Measurements from ENCODE around the gene CNTNAP2.

The CNTNAP2 gene

GRCh38 chr7:147472556-147472955 lies 1356.0 kb downstream of the CNTNAP2 start:
- no peak overlapping the region for H3K4me2 ChIP-seq (ENCODE audit: low read length)
- H4K5ac ChIP-seq (ENCODE audit: low read length) = no peak overlapping the region
- H3K36me3 ChIP-seq (ENCODE audit: control insufficient read depth, insufficient read depth, low read length) = no peaks in the 10 kb centered on the region
- H3K79me1 ChIP-seq (ENCODE audit: low read length) = no peaks in the 10 kb centered on the region
- no peaks in the 10 kb centered on the region for H3K27me3 ChIP-seq (ENCODE audit: insufficient read depth, low read length, poor library complexity)
- H2BK15ac ChIP-seq (replicated peaks; ENCODE audit: low read depth) = no peak overlapping the region
- no peak overlapping the region for H3K4ac ChIP-seq (ENCODE audit: low read depth, low read length)
- H3K23ac ChIP-seq (ENCODE audit: low read length) = no peak overlapping the region
- H3K79me2 ChIP-seq (ENCODE audit: control insufficient read depth, insufficient read depth, low read length) = no peaks in the 10 kb centered on the region
- H2AK5ac ChIP-seq (ENCODE audit: low read length) = no peak overlapping the region
- H3K4me1 ChIP-seq (ENCODE audit: control insufficient read depth, low read depth, low read length) = no peaks in the 10 kb centered on the region
- H4K8ac ChIP-seq (ENCODE audit: low read depth, low read length) = no peak overlapping the region
- no peak overlapping the region for H2BK120ac ChIP-seq (ENCODE audit: low read depth, low read length)
- H3K56ac ChIP-seq (ENCODE audit: low read length) = no peak overlapping the region
- DNase-seq = no peak
- H3K18ac ChIP-seq (ENCODE audit: low read length) = no peak overlapping the region
- H3K9ac ChIP-seq (ENCODE audit: low read length) = no peak overlapping the region
- H2BK5ac ChIP-seq (ENCODE audit: low read length) = no peak overlapping the region
- H3K27ac ChIP-seq (ENCODE audit: low read depth, low read length) = no peak overlapping the region
- H3K4me3 ChIP-seq (ENCODE audit: low read length) = no peak overlapping the region

- Histone ChIP-seq H4K5ac (ENCODE audit: low read length) (no peak overlapping the region), H3K9ac (ENCODE audit: low read length) (no peak overlapping the region), H3K18ac (ENCODE audit: low read length) (no peak overlapping the region), H2BK15ac (replicated peaks; ENCODE audit: low read depth) (no peak overlapping the region), H3K23ac (ENCODE audit: low read length) (no peak overlapping the region), H3K4ac (ENCODE audit: low read depth, low read length) (no peak overlapping the region), H3K27ac (ENCODE audit: low read depth, low read length) (no peak overlapping the region), H3K36me3 (ENCODE audit: control insufficient read depth, insufficient read depth, low read length) (no peaks in the 10 kb centered on the region), H3K79me1 (ENCODE audit: low read length) (no peaks in the 10 kb centered on the region), H3K4me3 (ENCODE audit: low read length) (no peak overlapping the region), H3K56ac (ENCODE audit: low read length) (no peak overlapping the region), H4K8ac (ENCODE audit: low read depth, low read length) (no peak overlapping the region), H3K27me3 (ENCODE audit: insufficient read depth, low read length, poor library complexity) (no peaks in the 10 kb centered on the region), H2BK5ac (ENCODE audit: low read length) (no peak overlapping the region), H3K4me2 (ENCODE audit: low read length) (no peak overlapping the region), H3K79me2 (ENCODE audit: control insufficient read depth, insufficient read depth, low read length) (no peaks in the 10 kb centered on the region), H2BK120ac (ENCODE audit: low read depth, low read length) (no peak overlapping the region), H2AK5ac (ENCODE audit: low read length) (no peak overlapping the region), H3K4me1 (ENCODE audit: control insufficient read depth, low read depth, low read length) (no peaks in the 10 kb centered on the region)
- WGBS (ENCODE audit: extremely low coverage, insufficient coverage, low lambda C conversion rate) = no CpG with 5 or more reads among the region's 4 CpGs
- no peak for DNase-seq
These were observed 1358.3 kb downstream of the CNTNAP2 start for GRCh38 chr7:147474862-147475261.

- Histone ChIP-seq H3K23ac (ENCODE audit: low read length) (no peak overlapping the region), H2AK5ac (ENCODE audit: low read length) (no peak overlapping the region), H2BK5ac (ENCODE audit: low read length) (no peak overlapping the region), H3K27me3 (ENCODE audit: insufficient read depth, low read length, poor library complexity) (no peaks in the 10 kb centered on the region), H3K56ac (ENCODE audit: low read length) (no peak overlapping the region), H3K4me3 (ENCODE audit: low read length) (no peak overlapping the region), H3K27ac (ENCODE audit: low read depth, low read length) (no peak overlapping the region), H3K4me2 (ENCODE audit: low read length) (no peak overlapping the region), H3K4ac (ENCODE audit: low read depth, low read length) (no peak overlapping the region), H3K9ac (ENCODE audit: low read length) (no peak overlapping the region), H4K8ac (ENCODE audit: low read depth, low read length) (no peak overlapping the region), H4K5ac (ENCODE audit: low read length) (no peak overlapping the region), H2BK15ac (replicated peaks; ENCODE audit: low read depth) (no peak overlapping the region), H2BK120ac (ENCODE audit: low read depth, low read length) (no peak overlapping the region), H3K36me3 (ENCODE audit: control insufficient read depth, insufficient read depth, low read length) (no peaks in the 10 kb centered on the region), H3K79me2 (ENCODE audit: control insufficient read depth, insufficient read depth, low read length) (no peaks in the 10 kb centered on the region), H3K4me1 (ENCODE audit: control insufficient read depth, low read depth, low read length) (no peaks in the 10 kb centered on the region), H3K79me1 (ENCODE audit: low read length) (no peaks in the 10 kb centered on the region), H3K18ac (ENCODE audit: low read length) (no peak overlapping the region)
- WGBS (ENCODE audit: extremely low coverage, insufficient coverage, low lambda C conversion rate) = no CpG with 5 or more reads among the region's 3 CpGs
- DNase-seq = no peak
These were observed 1360.9 kb downstream of the CNTNAP2 start for GRCh38 chr7:147477526-147477925.

- Histone ChIP-seq H3K18ac (ENCODE audit: low read length) (no peak overlapping the region), H3K9ac (ENCODE audit: low read length) (no peak overlapping the region), H3K4ac (ENCODE audit: low read depth, low read length) (no peak overlapping the region), H2AK5ac (ENCODE audit: low read length) (no peak overlapping the region), H3K56ac (ENCODE audit: low read length) (no peak overlapping the region), H3K79me1 (ENCODE audit: low read length) (no peaks in the 10 kb centered on the region), H3K79me2 (ENCODE audit: control insufficient read depth, insufficient read depth, low read length) (no peaks in the 10 kb centered on the region), H4K5ac (ENCODE audit: low read length) (no peak overlapping the region), H3K23ac (ENCODE audit: low read length) (no peak overlapping the region), H4K8ac (ENCODE audit: low read depth, low read length) (no peak overlapping the region), H3K4me2 (ENCODE audit: low read length) (no peak overlapping the region), H3K36me3 (ENCODE audit: control insufficient read depth, insufficient read depth, low read length) (no peaks in the 10 kb centered on the region), H3K27ac (ENCODE audit: low read depth, low read length) (no peak overlapping the region), H2BK15ac (replicated peaks; ENCODE audit: low read depth) (no peak overlapping the region), H2BK5ac (ENCODE audit: low read length) (no peak overlapping the region), H3K27me3 (ENCODE audit: insufficient read depth, low read length, poor library complexity) (no peaks in the 10 kb centered on the region), H3K4me1 (ENCODE audit: control insufficient read depth, low read depth, low read length) (no peaks in the 10 kb centered on the region), H2BK120ac (ENCODE audit: low read depth, low read length) (no peak overlapping the region), H3K4me3 (ENCODE audit: low read length) (no peak overlapping the region)
- WGBS (ENCODE audit: extremely low coverage, insufficient coverage, low lambda C conversion rate) = no CpG with 5 or more reads among the region's 3 CpGs
- DNase-seq = no peak
These were observed 1362.2 kb downstream of the CNTNAP2 start for GRCh38 chr7:147478796-147479195.

GRCh38 chr7:147483634-147484292 lies 1367.2 kb downstream of the CNTNAP2 start:
- Histone ChIP-seq H3K79me1 (ENCODE audit: low read length) (no peaks in the 10 kb centered on the region), H3K27ac (ENCODE audit: low read depth, low read length) (no peak overlapping the region), H3K18ac (ENCODE audit: low read length) (no peak overlapping the region), H3K4me2 (ENCODE audit: low read length) (no peak overlapping the region), H2AK5ac (ENCODE audit: low read length) (no peak overlapping the region), H3K36me3 (ENCODE audit: control insufficient read depth, insufficient read depth, low read length) (no peaks in the 10 kb centered on the region), H3K9ac (ENCODE audit: low read length) (no peak overlapping the region), H2BK5ac (ENCODE audit: low read length) (no peak overlapping the region), H3K4me3 (ENCODE audit: low read length) (no peak overlapping the region), H3K56ac (ENCODE audit: low read length) (no peak overlapping the region), H3K79me2 (ENCODE audit: control insufficient read depth, insufficient read depth, low read length) (no peaks in the 10 kb centered on the region), H3K23ac (ENCODE audit: low read length) (no peak overlapping the region), H4K8ac (ENCODE audit: low read depth, low read length) (no peak overlapping the region), H3K27me3 (ENCODE audit: insufficient read depth, low read length, poor library complexity) (no peaks in the 10 kb centered on the region), H3K4me1 (ENCODE audit: control insufficient read depth, low read depth, low read length) (no peaks in the 10 kb centered on the region), H4K5ac (ENCODE audit: low read length) (no peak overlapping the region), H2BK15ac (replicated peaks; ENCODE audit: low read depth) (no peak overlapping the region), H2BK120ac (ENCODE audit: low read depth, low read length) (no peak overlapping the region), H3K4ac (ENCODE audit: low read depth, low read length) (no peak overlapping the region)
- no peak for DNase-seq
- WGBS (ENCODE audit: extremely low coverage, insufficient coverage, low lambda C conversion rate) = no CpG with 5 or more reads among the region's 6 CpGs

GRCh38 chr7:147485660-147486210 lies 1369.1 kb downstream of the CNTNAP2 start:
- H3K79me2 ChIP-seq (ENCODE audit: control insufficient read depth, insufficient read depth, low read length) = no peaks in the 10 kb centered on the region
- H2AK5ac ChIP-seq (ENCODE audit: low read length) = no peak overlapping the region
- H3K4me1 ChIP-seq (ENCODE audit: control insufficient read depth, low read depth, low read length) = no peaks in the 10 kb centered on the region
- H3K4ac ChIP-seq (ENCODE audit: low read depth, low read length) = no peak overlapping the region
- H3K36me3 ChIP-seq (ENCODE audit: control insufficient read depth, insufficient read depth, low read length) = no peaks in the 10 kb centered on the region
- H3K56ac ChIP-seq (ENCODE audit: low read length) = no peak overlapping the region
- H3K23ac ChIP-seq (ENCODE audit: low read length) = no peak overlapping the region
- H4K8ac ChIP-seq (ENCODE audit: low read depth, low read length) = no peak overlapping the region
- no peak overlapping the region for H4K5ac ChIP-seq (ENCODE audit: low read length)
- no peak overlapping the region for H2BK15ac ChIP-seq (replicated peaks; ENCODE audit: low read depth)
- WGBS (ENCODE audit: extremely low coverage, insufficient coverage, low lambda C conversion rate) = no CpG with 5 or more reads among the region's 4 CpGs
- H3K27me3 ChIP-seq (ENCODE audit: insufficient read depth, low read length, poor library complexity) = no peaks in the 10 kb centered on the region
- H3K9ac ChIP-seq (ENCODE audit: low read length) = no peak overlapping the region
- no peak overlapping the region for H3K4me2 ChIP-seq (ENCODE audit: low read length)
- no peak overlapping the region for H3K18ac ChIP-seq (ENCODE audit: low read length)
- no peak for DNase-seq
- H3K79me1 ChIP-seq (ENCODE audit: low read length) = no peaks in the 10 kb centered on the region
- H2BK120ac ChIP-seq (ENCODE audit: low read depth, low read length) = no peak overlapping the region
- H2BK5ac ChIP-seq (ENCODE audit: low read length) = no peak overlapping the region
- H3K4me3 ChIP-seq (ENCODE audit: low read length) = no peak overlapping the region
- no peak overlapping the region for H3K27ac ChIP-seq (ENCODE audit: low read depth, low read length)
